Activated CD4-positive, alpha-beta T cell treated with anti-CD3 and anti-CD28 coated beads for 24 hours (primary cell): ENCODE results near the gene TSHZ3.

ENCODE experiments used
- DNase-seq, 2 donors: peaks; one replicate each; pipeline ENCODE4 v3.0.0-alpha.2; 2020; ENCODE audit warnings: low read depth in 2 of 2

TSHZ3 gene

GRCh38 chr19:31337008-31337914 is 12.0 kb downstream of the TSHZ3 start:
- no peak for DNase-seq

DNA sequence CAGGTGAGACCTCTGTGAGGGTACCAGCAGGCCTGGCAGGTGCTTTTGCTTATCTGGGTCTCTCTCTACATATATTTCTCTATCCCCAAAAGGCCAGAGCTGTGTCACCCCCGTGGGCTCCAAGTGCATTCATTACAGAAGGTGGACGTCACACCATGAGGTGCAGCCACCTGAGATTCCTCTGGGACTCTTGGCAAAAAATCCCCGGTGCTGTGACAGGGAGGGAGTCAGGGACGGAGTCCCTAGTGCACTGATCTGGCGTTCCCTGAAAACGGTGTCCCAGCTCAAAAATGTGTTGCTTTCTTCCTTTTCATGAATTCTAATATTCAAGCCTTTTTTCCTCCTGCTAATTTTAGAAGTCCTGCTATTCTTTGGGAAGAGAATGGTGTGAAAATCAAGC is 13.5 kb downstream of the TSHZ3 start:
- no peak for DNase-seq

- no peak for DNase-seq
Measured at GRCh38 chr19:31334849-31335624, 14.2 kb downstream of the TSHZ3 start.

GRCh38 chr19:31334101-31334848 is 15.0 kb downstream of the TSHZ3 start:
- DNase-seq: no peak

DNA sequence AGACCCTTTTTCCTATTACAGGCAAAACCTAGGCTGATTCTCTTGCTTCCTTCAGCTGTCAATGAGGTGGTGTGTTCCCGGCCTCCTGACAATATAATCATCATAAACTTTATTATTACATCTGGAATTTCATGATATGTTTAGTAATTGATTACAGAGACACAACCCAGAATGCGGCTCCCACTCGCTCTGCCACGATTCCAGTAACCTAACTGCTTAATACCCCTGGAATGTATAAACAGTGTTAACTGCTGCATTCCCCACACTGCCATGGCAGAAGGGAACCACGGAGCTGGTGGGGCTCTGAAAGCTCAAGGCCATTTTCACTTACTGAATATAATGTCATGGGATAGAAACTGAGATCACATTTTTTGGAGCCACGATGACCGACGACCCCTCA is 17.1 kb downstream of the TSHZ3 start:
- DNase-seq: no peak

- DNase-seq: no peak
Measured at GRCh38 chr19:31331536-31331935, 17.7 kb downstream of the TSHZ3 start.

DNA sequence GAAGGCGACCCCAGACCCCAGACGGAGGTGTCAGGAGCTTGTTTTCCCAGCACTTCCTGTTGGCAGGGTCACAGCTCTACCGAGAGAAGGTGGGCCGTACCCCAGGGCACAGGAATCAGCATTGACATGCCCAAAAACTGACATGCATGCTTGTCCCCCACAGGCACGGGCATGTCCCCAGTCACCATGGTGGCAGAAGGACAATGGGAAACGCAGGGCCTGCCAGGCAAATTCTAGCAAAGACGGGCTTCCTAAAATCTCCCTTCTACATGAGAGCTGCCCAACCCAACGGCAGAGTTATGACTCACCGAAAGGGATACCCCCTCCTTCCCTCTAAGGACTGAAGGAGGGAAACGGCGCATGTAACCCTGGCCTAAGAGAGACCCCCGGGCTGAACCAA is 18.5 kb downstream of the TSHZ3 start:
- no peak for DNase-seq

GRCh38 chr19:31330237-31330636 is 19.0 kb downstream of the TSHZ3 start:
- no peak for DNase-seq

- no peak for DNase-seq
Measured at GRCh38 chr19:31329819-31330218, 19.4 kb downstream of the TSHZ3 start.

GRCh38 chr19:31328238-31328637 is 21.0 kb downstream of the TSHZ3 start:
- DNase-seq: no peak

DNA sequence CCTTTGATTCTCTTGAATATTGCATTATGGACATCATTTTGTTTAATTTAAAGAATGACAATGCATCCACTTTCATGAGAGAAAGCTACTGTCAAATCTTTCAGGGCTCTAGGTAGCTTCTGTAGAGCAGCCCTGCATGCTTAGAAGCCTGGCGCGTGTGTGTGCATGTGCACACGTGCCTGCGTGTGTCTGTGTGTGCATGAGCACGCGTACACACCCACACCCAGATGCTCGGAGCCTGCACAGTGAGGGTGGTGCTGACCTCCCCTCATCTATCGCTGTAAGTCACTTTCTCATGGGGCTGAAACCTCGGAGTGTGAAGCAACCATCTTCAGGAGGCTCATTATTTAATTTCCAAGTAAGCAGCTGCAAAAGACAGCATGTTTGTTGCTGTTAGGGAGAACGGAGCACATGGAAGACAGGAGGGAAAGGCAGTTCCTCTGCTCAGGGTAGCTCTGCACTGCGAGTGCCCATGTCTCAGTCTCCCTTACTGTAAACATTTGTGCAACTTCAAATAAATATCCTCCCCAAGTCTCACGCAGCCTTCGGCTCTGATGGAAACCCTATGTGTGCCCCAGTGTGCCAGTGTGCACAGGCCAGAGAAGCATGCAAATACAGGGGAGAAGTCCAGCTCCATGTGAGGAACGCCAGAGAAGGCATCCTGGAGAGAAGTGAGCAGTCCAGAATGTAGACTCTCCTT is 22.8 kb downstream of the TSHZ3 start:
- DNase-seq: no peak

- no peak for DNase-seq
Measured at GRCh38 chr19:31325342-31325741, 23.9 kb downstream of the TSHZ3 start.

- DNase-seq: no peak
Measured at GRCh38 chr19:31319465-31319864, 29.8 kb downstream of the TSHZ3 start.

- no peak for DNase-seq
Measured at GRCh38 chr19:31318790-31319425, 30.3 kb downstream of the TSHZ3 start.

DNA sequence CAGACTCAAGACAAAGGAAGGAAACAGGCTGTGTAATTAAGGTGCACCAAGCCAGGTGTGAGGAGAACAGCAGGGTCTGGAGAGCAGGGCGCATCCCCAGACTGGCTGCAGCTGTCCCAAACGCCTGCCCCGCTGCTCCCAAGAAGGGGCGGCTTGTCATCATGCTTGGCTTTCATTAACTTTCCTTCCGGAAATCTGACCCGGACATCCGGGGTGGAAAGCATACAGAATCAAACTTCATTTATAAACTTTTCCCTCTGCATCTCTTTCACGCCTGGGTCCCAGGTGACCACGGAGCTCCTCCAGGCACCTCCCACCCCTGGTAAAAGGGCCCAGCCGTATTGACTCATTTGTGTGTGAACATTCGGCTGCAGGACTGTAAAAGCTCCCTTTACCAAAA is 31.7 kb downstream of the TSHZ3 start:
- no peak for DNase-seq

- no peak for DNase-seq
Measured at GRCh38 chr19:31317093-31317492, 32.1 kb downstream of the TSHZ3 start.

DNA sequence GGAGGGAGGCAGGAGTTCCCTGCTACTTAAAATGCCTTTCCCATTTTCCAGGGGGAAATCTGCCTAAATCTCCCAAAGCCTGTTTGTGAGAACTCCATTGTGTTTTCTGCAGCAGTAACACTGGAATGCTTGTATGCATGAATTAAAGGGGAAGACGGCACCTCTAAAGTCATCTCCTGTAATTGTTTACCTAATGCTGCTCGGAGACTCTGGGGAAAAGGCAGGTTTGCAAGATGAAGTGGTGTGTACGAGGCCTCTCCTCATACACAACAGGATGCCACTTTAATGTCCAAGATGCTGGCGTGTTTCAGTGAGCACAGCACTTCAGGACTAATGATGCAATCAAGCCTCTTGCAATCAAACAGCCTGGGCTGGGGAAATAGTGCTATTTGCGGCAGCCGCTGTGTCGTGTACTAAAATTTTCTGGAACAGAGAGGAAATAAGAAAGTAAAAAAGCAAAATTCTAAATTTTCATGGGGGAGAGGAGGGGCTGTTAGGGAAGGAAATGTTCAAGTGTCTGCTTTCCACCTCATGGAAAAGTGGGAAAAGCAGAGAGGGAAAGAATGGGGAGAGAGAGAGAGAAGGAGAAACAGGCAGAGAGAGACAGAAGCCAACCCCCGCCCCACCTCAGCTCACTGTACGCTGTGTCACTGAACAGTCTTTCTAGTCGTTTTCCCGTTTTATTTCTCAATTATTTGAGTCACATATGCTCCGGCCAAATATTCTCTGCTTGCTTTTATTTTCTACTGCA is 32.9 kb downstream of the TSHZ3 start:
- DNase-seq: no peak

DNA sequence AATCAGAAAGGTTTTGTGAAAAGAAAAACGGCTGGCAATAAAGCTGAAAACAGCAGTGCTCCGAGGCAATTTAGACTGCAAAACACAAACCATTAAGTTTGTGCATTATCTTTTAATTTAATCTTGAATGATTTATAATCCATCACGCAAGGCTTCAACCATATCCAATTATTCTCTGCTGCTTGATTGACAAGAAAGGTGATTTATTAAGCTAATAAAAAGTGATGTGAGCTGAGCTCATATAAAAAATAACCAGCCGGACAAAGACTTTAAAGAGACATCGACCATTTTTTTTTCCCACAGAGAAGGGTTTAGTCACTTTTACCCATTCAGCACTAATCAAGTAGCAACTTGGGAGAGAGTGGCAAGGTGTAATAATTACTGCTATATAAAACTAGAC is 33.6 kb downstream of the TSHZ3 start:
- DNase-seq: no peak

DNA sequence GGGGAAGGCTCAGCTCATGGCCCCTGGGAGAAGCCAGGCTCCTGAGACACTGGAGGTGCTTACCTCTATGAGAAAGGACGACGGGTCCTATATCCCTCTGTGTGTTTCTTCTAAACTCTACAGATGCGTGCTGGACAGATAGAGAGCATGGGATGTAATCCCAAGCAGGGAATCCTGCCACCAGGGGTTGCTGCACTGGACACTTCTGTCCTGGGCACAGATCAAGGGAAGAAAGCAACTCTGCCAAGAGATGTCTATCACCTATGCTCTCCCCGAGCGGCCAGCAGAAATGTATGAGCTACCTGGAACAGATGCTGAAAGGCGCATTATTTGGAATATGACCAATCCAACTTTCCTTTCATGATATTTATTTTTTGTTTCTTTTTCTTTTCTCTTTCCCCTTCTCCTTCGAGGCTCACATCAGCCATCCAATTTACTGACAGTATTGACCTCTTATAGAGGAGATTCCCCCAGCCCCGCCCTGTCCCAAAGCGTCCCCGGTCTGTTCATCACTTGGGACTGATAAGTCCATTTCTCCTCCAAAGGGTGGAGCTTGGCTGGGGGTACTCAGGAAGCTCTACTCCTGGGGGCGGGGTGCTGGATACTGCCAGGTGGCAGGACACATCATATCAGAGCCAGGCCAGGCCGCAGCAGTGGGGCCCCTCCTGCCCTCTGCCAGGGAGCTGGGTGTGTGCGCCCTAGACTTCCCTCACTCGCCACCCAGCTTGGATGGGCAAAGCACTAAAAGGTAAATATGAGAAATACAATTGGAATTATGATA is 34.2 kb downstream of the TSHZ3 start:
- DNase-seq: no peak

GRCh38 chr19:31314156-31314555 is 35.1 kb downstream of the TSHZ3 start:
- no peak for DNase-seq
